ENCODE results near the gene PAX2. TPM values are rescaled to one million over a fixed set of nuclear protein-coding genes. Genes with fewer than 3 reads are reported as not detected.
A peak's percentile ranks its signal among the peaks of the same experiment; 100 is the strongest.

Gene PAX2
- total RNA-seq, 1 donor from 2014 or later: not detected

DNA sequence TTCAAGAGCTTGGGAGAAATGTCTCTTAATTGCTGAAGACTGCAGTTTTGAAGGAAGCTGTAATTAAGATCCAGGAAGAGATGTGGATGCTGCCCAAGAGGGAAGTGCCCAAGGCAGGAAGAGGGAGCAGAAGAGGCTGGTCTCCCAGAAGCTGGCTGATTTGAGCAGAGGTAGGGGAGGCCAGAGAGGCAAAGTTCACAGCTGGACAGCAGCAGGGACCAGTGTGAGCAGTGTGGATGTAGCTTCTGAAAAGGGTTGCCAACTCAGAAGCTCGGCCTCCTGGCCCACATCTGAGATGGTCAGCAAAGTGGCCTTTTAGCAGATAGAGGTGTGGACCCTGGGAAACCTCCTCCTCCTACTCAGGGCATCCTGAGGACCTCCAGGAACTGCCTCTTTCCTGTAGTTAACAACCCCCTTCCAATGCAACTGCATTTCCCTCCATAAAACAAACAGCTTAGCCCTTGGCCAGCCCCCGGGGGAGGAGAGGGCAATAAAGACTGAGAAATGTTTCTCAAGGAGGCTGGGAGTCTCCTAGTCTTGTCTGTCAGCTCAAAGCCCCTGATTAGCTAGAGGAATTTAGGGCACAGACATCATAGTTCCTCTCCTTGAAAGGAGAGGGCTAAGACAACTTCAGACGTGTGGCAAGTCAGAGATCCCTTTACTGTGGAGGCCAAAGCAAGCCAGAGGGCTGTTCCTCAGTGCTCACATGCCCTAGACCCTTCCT lies 69.5 kb downstream of the PAX2 start:
- no peaks in the 10 kb centered on the region for H3K27me3 ChIP-seq
- no peak for TF ChIP-seq CTCF (IDR thresholded peaks at IDR 0.05)
- no peaks in the 10 kb centered on the region for H3K36me3 ChIP-seq
- DNase-seq (ENCODE audit: low spot score in 2 of 2): no peak
- H3K4me1 ChIP-seq: no peaks in the 10 kb centered on the region
- H3K27ac ChIP-seq: no peak overlapping the region
- H3K9me3 ChIP-seq: no peaks in the 10 kb centered on the region
- no peak overlapping the region for H3K4me3 ChIP-seq
- intact Hi-C loops (cut with DNase I): no loop called here

DNA sequence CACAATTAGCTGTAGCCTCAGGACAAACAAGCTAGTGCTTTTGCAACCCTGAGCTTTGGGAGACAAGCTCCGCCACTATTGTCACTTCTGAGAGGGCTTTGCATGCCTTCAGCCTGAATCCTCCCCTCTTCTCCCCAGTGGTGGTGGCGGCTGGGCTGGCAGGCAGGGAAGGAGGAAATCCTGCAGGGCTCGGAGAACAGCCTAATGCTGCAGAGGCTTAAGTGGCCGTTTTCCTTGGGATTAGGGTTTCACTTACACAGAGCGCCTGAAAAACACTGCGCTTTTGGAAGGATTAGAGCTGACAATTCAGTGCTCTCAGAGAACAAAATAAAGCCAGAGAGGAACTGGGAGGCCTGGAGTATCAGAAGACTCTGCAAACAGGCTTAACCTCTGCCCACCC lies 71.3 kb downstream of the PAX2 start:
- no peaks in the 10 kb centered on the region for H3K27me3 ChIP-seq
- H3K4me1 ChIP-seq: no peaks in the 10 kb centered on the region
- no peak overlapping the region for H3K4me3 ChIP-seq
- intact Hi-C loops (cut with DNase I): no loop called here
- TF ChIP-seq CTCF (IDR thresholded peaks at IDR 0.05): no peak
- no peaks in the 10 kb centered on the region for H3K9me3 ChIP-seq
- no peak overlapping the region for H3K27ac ChIP-seq
- DNase-seq (ENCODE audit: low spot score in 2 of 2): peak in 1 of 2 donors; percentile 27
- no peaks in the 10 kb centered on the region for H3K36me3 ChIP-seq

GRCh38 chr10:100817268-100817839 lies 72.0 kb downstream of the PAX2 start:
- intact Hi-C loops (cut with DNase I): no loop called here
- H3K4me1 ChIP-seq: no peaks in the 10 kb centered on the region
- H3K36me3 ChIP-seq: no peaks in the 10 kb centered on the region
- TF ChIP-seq CTCF (IDR thresholded peaks at IDR 0.05): no peak
- no peaks in the 10 kb centered on the region for H3K27me3 ChIP-seq
- DNase-seq (ENCODE audit: low spot score in 2 of 2): peak in 1 of 2 donors; percentile 58
- no peak overlapping the region for H3K4me3 ChIP-seq
- H3K9me3 ChIP-seq: no peaks in the 10 kb centered on the region
- H3K27ac ChIP-seq: no peak overlapping the region

DNA sequence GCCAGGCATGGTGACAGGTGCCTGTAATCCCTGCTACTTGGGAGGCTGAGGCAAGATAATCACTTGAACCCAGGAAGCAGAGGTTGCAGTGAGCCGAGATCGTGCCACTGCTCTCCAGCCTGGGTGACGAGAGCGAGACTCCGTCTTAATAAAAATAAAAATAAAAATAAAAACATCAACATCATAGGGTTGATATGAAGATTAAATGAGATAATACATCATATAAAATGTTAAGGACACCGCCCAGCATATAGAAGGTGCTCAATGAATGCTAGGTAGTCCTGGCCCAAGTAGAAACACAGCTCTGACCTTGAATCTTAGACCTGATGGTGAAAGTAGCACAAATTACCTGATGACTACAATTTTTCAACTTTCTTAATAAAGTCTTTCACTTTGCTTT lies 74.0 kb downstream of the PAX2 start:
- Histone ChIP-seq H3K27me3 (no peaks in the 10 kb centered on the region), H3K4me3 (no peak overlapping the region), H3K27ac (no peak overlapping the region), H3K9me3 (no peaks in the 10 kb centered on the region), H3K36me3 (no peaks in the 10 kb centered on the region), H3K4me1 (no peaks in the 10 kb centered on the region)
- intact Hi-C loops (cut with DNase I): no loop called here
- DNase-seq (ENCODE audit: low spot score in 2 of 2): no peak
- TF ChIP-seq CTCF (IDR thresholded peaks at IDR 0.05): no peak

DNA sequence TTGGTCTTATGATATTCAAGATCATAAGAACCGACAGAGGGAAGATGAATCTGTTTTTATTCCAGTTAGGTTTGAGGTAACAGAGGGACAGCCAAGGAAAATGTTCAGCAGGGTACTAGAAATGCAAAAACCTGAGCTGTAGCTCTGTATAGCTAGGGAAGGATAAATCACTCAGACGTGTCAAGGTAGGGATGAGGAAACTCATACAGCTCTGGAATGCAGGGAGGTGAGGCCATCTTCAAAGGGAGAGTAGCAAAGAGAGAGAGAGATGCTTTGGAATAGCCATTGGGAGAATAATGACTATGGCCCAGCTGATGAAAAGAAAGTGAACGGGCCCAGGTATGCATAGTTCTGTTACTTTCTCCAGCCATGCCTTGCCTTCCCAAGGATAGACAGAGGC lies 77.8 kb downstream of the PAX2 start:
- Histone ChIP-seq H3K9me3 (no peaks in the 10 kb centered on the region), H3K27me3 (no peaks in the 10 kb centered on the region), H3K4me1 (peaks cover 0 to 17% of the 10 kb centered on the region in 2 donors), H3K4me3 (no peak overlapping the region), H3K27ac (no peak overlapping the region), H3K36me3 (no peaks in the 10 kb centered on the region)
- TF ChIP-seq CTCF (IDR thresholded peaks at IDR 0.05): no peak
- intact Hi-C loops (cut with DNase I): no loop called here
- peak in 1 of 2 donors; percentile 5 for DNase-seq (ENCODE audit: low spot score in 2 of 2)
